Measurements from ENCODE around the gene VPS4B.

- TF ChIP-seq POLR2A (IDR thresholded peaks at IDR 0.05), result no peak
- TF ChIP-seq EP300 (IDR thresholded peaks at IDR 0.05), result no peak
Measured at GRCh38 chr18:63344263-63344662, 78.0 kb downstream of the VPS4B start.

Data from ovary (tissue), 1 donor.